ENCODE data around the gene PRDM15. TPM values are rescaled to one million over a fixed set of nuclear protein-coding genes. Genes with fewer than 3 reads are reported as not detected.

The PRDM15 gene
- total RNA-seq, 1 experiment from 2014 or later = 10.4 TPM

DNA sequence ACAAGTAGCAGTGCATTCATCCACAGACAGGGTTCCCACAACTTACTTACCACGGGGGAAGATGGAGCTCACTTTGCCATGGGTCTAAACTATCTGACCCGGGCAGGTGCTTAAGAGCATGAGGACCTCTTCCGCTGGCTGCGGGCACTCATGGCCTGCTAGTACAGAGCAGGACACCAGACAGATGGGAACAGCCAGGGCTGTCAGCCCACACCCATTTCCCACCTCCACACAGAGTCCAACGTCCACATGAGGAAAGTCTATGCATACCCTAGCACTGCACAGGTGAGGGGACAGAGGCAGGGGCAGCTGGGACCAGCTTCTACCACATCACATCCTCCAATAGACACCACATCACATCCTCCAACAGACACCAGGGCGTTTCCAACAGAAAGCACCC lies 35.8 kb upstream of the PRDM15 start:
- Mint-ChIP-seq H3K4me1 (ENCODE audit: low read depth, unreplicated experiment) (no peaks in the 10 kb centered on the region), H3K27me3 (ENCODE audit: unreplicated experiment) (no peaks in the 10 kb centered on the region), H3K27ac (ENCODE audit: unreplicated experiment) (no peak overlapping the region), H3K9me3 (ENCODE audit: low read depth, unreplicated experiment) (no peaks in the 10 kb centered on the region), H3K36me3 (ENCODE audit: insufficient read depth, unreplicated experiment) (peaks cover 5% of the 10 kb centered on the region), H3K4me3 (ENCODE audit: low read depth, unreplicated experiment) (no peak overlapping the region)
- BruUV-seq (replicated peaks) = no TSS peak
- intact Hi-C loops (cut with micrococcal nuclease; ENCODE audit: unreplicated experiment) = no loop called here
- TF ChIP-seq, protein P1, sequence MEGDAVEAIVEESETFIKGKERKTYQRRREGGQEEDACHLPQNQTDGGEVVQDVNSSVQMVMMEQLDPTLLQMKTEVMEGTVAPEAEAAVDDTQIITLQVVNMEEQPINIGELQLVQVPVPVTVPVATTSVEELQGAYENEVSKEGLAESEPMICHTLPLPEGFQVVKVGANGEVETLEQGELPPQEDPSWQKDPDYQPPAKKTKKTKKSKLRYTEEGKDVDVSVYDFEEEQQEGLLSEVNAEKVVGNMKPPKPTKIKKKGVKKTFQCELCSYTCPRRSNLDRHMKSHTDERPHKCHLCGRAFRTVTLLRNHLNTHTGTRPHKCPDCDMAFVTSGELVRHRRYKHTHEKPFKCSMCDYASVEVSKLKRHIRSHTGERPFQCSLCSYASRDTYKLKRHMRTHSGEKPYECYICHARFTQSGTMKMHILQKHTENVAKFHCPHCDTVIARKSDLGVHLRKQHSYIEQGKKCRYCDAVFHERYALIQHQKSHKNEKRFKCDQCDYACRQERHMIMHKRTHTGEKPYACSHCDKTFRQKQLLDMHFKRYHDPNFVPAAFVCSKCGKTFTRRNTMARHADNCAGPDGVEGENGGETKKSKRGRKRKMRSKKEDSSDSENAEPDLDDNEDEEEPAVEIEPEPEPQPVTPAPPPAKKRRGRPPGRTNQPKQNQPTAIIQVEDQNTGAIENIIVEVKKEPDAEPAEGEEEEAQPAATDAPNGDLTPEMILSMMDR (IDR thresholded peaks at IDR 0.05; ENCODE audit: unreplicated experiment) = no peak
- no peak for DNase-seq
- CTCF ChIA-PET = no interaction called here

DNA sequence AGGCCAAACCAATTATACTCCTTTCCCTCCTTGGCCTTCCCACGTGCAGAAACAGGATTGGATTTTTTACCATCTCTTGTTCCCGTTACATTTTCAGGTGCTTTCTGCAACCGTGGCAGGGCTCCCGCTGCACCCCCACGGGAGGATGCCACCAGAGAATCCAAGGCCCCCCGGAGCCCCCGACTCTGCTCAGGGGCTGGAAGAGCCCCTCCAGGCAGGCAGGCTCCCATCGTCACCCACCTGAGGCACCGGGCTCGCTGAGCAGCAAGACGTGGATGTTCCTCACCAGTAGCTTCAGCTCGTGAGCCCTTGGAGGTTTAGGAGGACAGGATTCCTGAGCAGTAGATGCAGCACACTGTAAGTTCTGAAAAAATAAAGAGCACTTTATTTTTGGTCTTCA lies 35.2 kb upstream of the PRDM15 start:
- intact Hi-C loops (cut with micrococcal nuclease; ENCODE audit: unreplicated experiment) = no loop called here
- TF ChIP-seq, protein P1 (IDR thresholded peaks at IDR 0.05; ENCODE audit: unreplicated experiment) = no peak
- H3K27ac Mint-ChIP-seq (ENCODE audit: unreplicated experiment) = no peak overlapping the region
- no TSS peak for BruUV-seq (replicated peaks)
- no peaks in the 10 kb centered on the region for H3K9me3 Mint-ChIP-seq (ENCODE audit: low read depth, unreplicated experiment)
- H3K36me3 Mint-ChIP-seq (ENCODE audit: insufficient read depth, unreplicated experiment) = peaks cover 5% of the 10 kb centered on the region
- H3K27me3 Mint-ChIP-seq (ENCODE audit: unreplicated experiment) = no peaks in the 10 kb centered on the region
- DNase-seq = no peak
- no peaks in the 10 kb centered on the region for H3K4me1 Mint-ChIP-seq (ENCODE audit: low read depth, unreplicated experiment)
- H3K4me3 Mint-ChIP-seq (ENCODE audit: low read depth, unreplicated experiment) = no peak overlapping the region
- CTCF ChIA-PET = interaction anchor here (0.6 to 0.7 kb wide), 2 partner anchors 12 to 18 kb away, joined by 4 to 12 read pairs; no protein-coding TSS in a partner anchor

DNA sequence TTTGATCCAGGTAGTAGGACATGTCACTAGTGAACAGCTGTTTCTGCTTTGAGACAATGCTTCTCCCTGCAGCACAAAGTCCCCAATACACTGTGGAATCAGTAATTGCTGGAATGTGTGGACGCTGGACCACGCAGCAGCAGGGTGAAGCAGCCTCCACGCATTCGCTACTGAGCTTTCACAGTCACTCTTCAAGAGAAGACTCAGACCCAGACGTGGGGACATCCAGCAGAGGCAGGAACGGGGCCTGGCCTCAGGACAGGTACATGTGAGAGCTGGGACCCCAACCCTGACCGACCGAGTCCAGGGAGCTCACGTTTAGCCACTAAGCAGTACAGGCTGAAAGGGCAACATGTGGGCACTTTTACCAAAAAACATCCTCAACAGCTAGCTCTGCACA lies 34.1 kb upstream of the PRDM15 start:
- DNase-seq = no peak
- intact Hi-C loops (cut with micrococcal nuclease; ENCODE audit: unreplicated experiment) = no loop called here
- Mint-ChIP-seq H3K27me3 (ENCODE audit: unreplicated experiment) (no peaks in the 10 kb centered on the region), H3K36me3 (ENCODE audit: insufficient read depth, unreplicated experiment) (peaks cover 5% of the 10 kb centered on the region), H3K4me1 (ENCODE audit: low read depth, unreplicated experiment) (no peaks in the 10 kb centered on the region), H3K27ac (ENCODE audit: unreplicated experiment) (no peak overlapping the region), H3K4me3 (ENCODE audit: low read depth, unreplicated experiment) (no peak overlapping the region), H3K9me3 (ENCODE audit: low read depth, unreplicated experiment) (no peaks in the 10 kb centered on the region)
- CTCF ChIA-PET = no interaction called here
- no TSS peak for BruUV-seq (replicated peaks)
- TF ChIP-seq, protein P1 (IDR thresholded peaks at IDR 0.05; ENCODE audit: unreplicated experiment) = no peak

DNA sequence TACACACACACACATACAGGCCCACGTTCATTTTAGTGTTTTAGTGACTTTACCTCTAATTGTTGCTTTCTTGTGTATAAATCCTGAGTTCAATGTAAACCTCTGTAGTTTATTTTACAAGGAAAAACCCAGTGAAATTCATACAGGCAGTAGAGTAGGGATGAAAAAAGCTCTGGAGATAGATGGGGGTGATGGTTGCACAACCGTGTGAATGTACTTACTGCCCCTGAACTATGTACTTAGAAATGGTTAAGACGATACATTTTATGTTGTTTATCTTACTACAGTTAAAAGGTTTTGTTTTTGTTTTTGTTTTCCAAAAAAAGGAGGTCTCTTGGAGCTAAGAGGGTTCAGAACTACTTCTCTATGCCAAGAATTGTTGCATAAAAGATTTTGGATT lies 29.7 kb upstream of the PRDM15 start:
- intact Hi-C loops (cut with micrococcal nuclease; ENCODE audit: unreplicated experiment) = no loop called here
- no TSS peak for BruUV-seq (replicated peaks)
- Mint-ChIP-seq H3K4me3 (ENCODE audit: low read depth, unreplicated experiment) (no peak overlapping the region), H3K4me1 (ENCODE audit: low read depth, unreplicated experiment) (no peaks in the 10 kb centered on the region), H3K9me3 (ENCODE audit: low read depth, unreplicated experiment) (no peaks in the 10 kb centered on the region), H3K36me3 (ENCODE audit: insufficient read depth, unreplicated experiment) (peaks cover 9% of the 10 kb centered on the region), H3K27me3 (ENCODE audit: unreplicated experiment) (no peaks in the 10 kb centered on the region), H3K27ac (ENCODE audit: unreplicated experiment) (no peak overlapping the region)
- CTCF ChIA-PET = no interaction called here
- TF ChIP-seq, protein P1 (IDR thresholded peaks at IDR 0.05; ENCODE audit: unreplicated experiment) = no peak
- no peak for DNase-seq

Measured in Calu3 (cell line).